HL-60 (cell line): ENCODE results near the gene SUPT4H1.

Experiments
- CTCF ChIP-seq: IDR thresholded peaks from one replicate; pipeline ENCODE4 v1.5.1; 2011; ENCODE audit warnings: low read length, control low read depth, inconsistent platforms; ENCODE audit not compliant: insufficient read depth
- GABPA ChIP-seq: IDR thresholded peaks from 2 replicates; pipeline ENCODE4 v1.6.1; 2012; ENCODE audit warnings: low read depth
- POLR2AphosphoS5 ChIP-seq: IDR thresholded peaks from 2 replicates; pipeline ENCODE4 v1.6.1; 2012; ENCODE audit warnings: low read depth
- REST ChIP-seq: IDR thresholded peaks from 2 replicates; pipeline ENCODE4 v1.6.1; 2012; ENCODE audit warnings: low read depth; ENCODE audit not compliant: insufficient replicate concordance
- SPI1 ChIP-seq: IDR thresholded peaks from 2 replicates; pipeline ENCODE4 v1.6.1; 2012; ENCODE audit warnings: low read depth, mild to moderate bottlenecking, borderline replicate concordance

- TF ChIP-seq GABPA = no peak
- no peak for TF ChIP-seq CTCF
- no peak for TF ChIP-seq POLR2AphosphoS5
- TF ChIP-seq REST = no peak
- TF ChIP-seq SPI1 = no peak
Observed at GRCh38 chr17:58370716-58371115, 18.7 kb upstream of the SUPT4H1 start.
